ENCODE measurements around the gene SMIM41. TPM values are rescaled to one million over a fixed set of nuclear protein-coding genes. Genes with fewer than 3 reads are reported as not detected.

The SMIM41 gene
- total RNA-seq, 1 donor = under 0.01 TPM

DNA sequence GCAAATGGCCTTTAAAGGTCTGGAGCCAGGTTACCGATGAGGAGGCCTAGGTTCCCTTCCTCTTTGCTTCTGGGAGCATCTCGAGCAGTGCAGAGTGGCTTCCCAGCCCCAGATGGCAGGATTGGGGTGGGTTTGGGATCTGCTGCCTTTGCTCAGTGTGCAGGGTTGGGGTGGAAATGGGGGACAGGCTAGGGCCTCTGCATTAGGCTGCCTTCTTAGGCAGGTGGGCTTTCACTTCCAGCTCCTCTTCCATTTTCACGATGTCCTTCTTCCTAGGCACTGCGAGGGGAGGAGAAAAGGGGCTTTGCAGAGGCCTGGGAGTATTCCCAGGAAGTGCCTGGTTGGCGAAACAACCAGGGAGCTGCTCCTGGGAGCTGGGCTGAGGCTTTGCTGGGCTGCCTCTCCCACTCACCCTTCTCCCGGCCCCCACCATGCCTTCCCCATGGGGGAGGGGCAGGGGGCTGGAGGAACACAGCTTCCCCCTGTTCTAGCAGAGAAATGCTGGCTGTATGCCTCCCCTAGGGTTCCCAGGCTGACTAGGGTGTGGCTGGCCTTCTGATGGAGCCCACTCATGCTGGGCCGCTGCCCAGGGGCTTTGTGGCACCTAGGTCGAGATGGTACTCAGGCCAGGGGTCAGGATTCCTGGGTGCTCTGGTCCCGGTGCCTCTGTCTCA lies 25.8 kb upstream of the SMIM41 start:
- no peak for DNase-seq (ENCODE audit: insufficient read length, low spot score, missing footprints)

DNA sequence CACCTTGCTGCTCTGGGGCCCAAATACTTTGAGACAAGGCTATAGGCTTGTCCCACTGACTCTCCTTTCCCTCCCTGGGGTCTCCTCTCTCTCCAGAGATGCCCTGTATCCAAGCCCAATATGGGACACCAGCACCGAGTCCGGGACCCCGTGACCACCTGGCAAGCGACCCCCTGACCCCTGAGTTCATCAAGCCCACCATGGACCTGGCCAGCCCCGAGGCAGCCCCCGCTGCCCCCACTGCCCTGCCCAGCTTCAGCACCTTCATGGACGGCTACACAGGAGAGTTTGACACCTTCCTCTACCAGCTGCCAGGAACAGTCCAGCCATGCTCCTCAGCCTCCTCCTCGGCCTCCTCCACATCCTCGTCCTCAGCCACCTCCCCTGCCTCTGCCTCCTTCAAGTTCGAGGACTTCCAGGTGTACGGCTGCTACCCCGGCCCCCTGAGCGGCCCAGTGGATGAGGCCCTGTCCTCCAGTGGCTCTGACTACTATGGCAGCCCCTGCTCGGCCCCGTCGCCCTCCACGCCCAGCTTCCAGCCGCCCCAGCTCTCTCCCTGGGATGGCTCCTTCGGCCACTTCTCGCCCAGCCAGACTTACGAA lies 25.2 kb upstream of the SMIM41 start:
- Histone ChIP-seq H3K4me1 (ENCODE audit: insufficient read depth, low read length) (peaks cover 22% of the 10 kb centered on the region), H3K79me2 (ENCODE audit: insufficient read depth, low read length) (peaks cover 22% of the 10 kb centered on the region), H3K4me2 (ENCODE audit: insufficient read depth, low read length) (no peak overlapping the region), H3K27ac (ENCODE audit: low read depth, low read length) (no peak overlapping the region), H4K20me1 (ENCODE audit: insufficient read depth, low read length) (peaks cover 8% of the 10 kb centered on the region), H3K4me3 (ENCODE audit: insufficient read depth, low read length) (no peak overlapping the region), H3K36me3 (ENCODE audit: insufficient read depth, low read length) (peaks cover 35% of the 10 kb centered on the region), H3K27me3 (ENCODE audit: insufficient read depth, low read length) (no peaks in the 10 kb centered on the region), H2AFZ (ENCODE audit: low read length) (no peak overlapping the region), H3K9me3 (ENCODE audit: low read depth, low read length) (no peaks in the 10 kb centered on the region)
- DNase-seq (ENCODE audit: insufficient read length, low spot score, missing footprints) = no peak
- TF ChIP-seq CTCF (IDR thresholded peaks at IDR 0.05; ENCODE audit: extremely low read depth, low read depth, low read length) = no peak

More for the DNA sequence above, 25.8 kb upstream of the SMIM41 start:
- Histone ChIP-seq H3K9me3 (ENCODE audit: low read depth, low read length) (no peaks in the 10 kb centered on the region), H4K20me1 (ENCODE audit: insufficient read depth, low read length) (peaks cover 8% of the 10 kb centered on the region), H3K27ac (ENCODE audit: low read depth, low read length) (peak overlapping the region; percentile 87), H3K27me3 (ENCODE audit: insufficient read depth, low read length) (no peaks in the 10 kb centered on the region), H2AFZ (ENCODE audit: low read length) (no peak overlapping the region), H3K4me2 (ENCODE audit: insufficient read depth, low read length) (peak overlapping the region; percentile 85), H3K36me3 (ENCODE audit: insufficient read depth, low read length) (peaks cover 35% of the 10 kb centered on the region), H3K79me2 (ENCODE audit: insufficient read depth, low read length) (peaks cover 22% of the 10 kb centered on the region), H3K4me1 (ENCODE audit: insufficient read depth, low read length) (peaks cover 22% of the 10 kb centered on the region), H3K4me3 (ENCODE audit: insufficient read depth, low read length) (peak overlapping the region; percentile 75)
- TF ChIP-seq CTCF (IDR thresholded peaks at IDR 0.05; ENCODE audit: extremely low read depth, low read depth, low read length) = no peak

- Histone ChIP-seq H2AFZ (ENCODE audit: low read length) (no peak overlapping the region), H3K4me3 (ENCODE audit: insufficient read depth, low read length) (no peak overlapping the region), H3K27me3 (ENCODE audit: insufficient read depth, low read length) (no peaks in the 10 kb centered on the region), H4K20me1 (ENCODE audit: insufficient read depth, low read length) (peaks cover 8% of the 10 kb centered on the region), H3K4me2 (ENCODE audit: insufficient read depth, low read length) (no peak overlapping the region), H3K27ac (ENCODE audit: low read depth, low read length) (no peak overlapping the region), H3K9me3 (ENCODE audit: low read depth, low read length) (no peaks in the 10 kb centered on the region), H3K4me1 (ENCODE audit: insufficient read depth, low read length) (peaks cover 21% of the 10 kb centered on the region), H3K79me2 (ENCODE audit: insufficient read depth, low read length) (peaks cover 21% of the 10 kb centered on the region), H3K36me3 (ENCODE audit: insufficient read depth, low read length) (peaks cover 35% of the 10 kb centered on the region)
- no peak for TF ChIP-seq CTCF (IDR thresholded peaks at IDR 0.05; ENCODE audit: extremely low read depth, low read depth, low read length)
- no peak for DNase-seq (ENCODE audit: insufficient read length, low spot score, missing footprints)
Observed at GRCh38 chr12:52054833-52055730, 24.4 kb upstream of the SMIM41 start.

Measured in osteoblast (primary cell).